SK-N-SH (cell line): ENCODE results near the gene ATG2A.

Source experiments
- EZH2phosphoT487 ChIP-seq: fragments of 200-600 bp; sonication (generic); IDR thresholded peaks from 2 replicates; pipeline ENCODE4 v1.6.1; 2017; ENCODE audit warnings: low read depth, mixed run types, mild to moderate bottlenecking, antibody characterized with exemption, moderate library complexity, borderline replicate concordance
- JUND ChIP-seq: IDR thresholded peaks from 2 replicates; pipeline ENCODE4 v1.4.0; 2012
- RCOR1 ChIP-seq: fragments of 150-350 bp; IDR thresholded peaks from 2 replicates; pipeline ENCODE4 v1.6.1; 2017; ENCODE audit warnings: antibody characterized with exemption, low read length
- YY1 ChIP-seq: IDR thresholded peaks from 2 replicates; pipeline ENCODE4 v1.4.0; 2012; ENCODE audit warnings: low read depth, mild to moderate bottlenecking
- TF ChIP-seq, protein P1 (sequence below): IDR thresholded peaks from 2 replicates; pipeline ENCODE4 v1.4.0; 2012; ENCODE audit warnings: low read depth
- TF ChIP-seq, protein P2 (sequence below): fragments of 200-600 bp; sonication (generic); IDR thresholded peaks from 2 replicates; pipeline ENCODE4 v1.6.1; 2017; ENCODE audit warnings: antibody characterized with exemption, mild to moderate bottlenecking, moderate library complexity
- TF ChIP-seq, protein P3 (sequence below): fragments of 150-350 bp; IDR thresholded peaks from 2 replicates; pipeline ENCODE4 v1.6.1; 2017; ENCODE audit warnings: antibody characterized with exemption, low read length, low read depth, borderline replicate concordance

DNA sequence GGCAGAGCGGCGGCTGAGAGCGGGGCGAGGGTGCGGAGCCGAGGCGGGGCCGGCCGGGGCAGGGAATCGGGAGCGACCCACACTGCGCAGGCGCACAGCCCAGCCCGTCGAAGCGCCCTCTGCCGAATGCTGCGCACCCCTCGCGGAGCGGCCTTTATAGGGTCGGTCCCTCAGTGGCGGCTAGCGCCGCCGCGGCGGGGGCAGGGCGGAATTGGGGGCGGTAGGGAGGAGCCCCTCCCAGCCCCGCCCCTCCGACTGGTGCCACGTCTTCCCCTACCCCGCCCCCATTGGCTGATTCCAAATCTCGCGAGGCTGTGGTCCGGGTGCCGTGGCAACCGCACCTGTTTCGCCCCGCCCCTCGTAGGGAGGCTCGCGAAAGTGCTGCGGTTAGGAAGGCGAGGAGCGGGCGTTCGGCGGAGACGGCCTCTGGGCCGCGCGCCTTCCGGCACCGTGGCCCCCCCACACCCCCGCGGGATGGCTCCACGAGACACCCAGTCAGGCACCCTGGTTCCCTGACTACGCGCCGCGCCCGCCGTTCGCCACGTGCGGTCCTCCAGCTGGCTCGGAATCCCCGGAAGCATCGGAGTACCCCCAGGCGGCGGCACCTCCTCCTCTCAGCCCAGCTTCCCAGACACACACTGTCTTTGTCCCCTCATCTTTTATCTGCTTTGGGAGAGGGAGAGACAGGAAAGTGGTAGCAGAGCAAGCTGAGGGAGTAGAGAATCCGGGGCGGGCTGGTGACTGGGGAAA lies 38.3 kb downstream of the ATG2A start, which contains the start of gene EHD1:
- TF ChIP-seq, protein P1, sequence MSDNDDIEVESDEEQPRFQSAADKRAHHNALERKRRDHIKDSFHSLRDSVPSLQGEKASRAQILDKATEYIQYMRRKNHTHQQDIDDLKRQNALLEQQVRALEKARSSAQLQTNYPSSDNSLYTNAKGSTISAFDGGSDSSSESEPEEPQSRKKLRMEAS: no peak; the same call in 1 of the 2 replicates
- TF ChIP-seq, protein P2, sequence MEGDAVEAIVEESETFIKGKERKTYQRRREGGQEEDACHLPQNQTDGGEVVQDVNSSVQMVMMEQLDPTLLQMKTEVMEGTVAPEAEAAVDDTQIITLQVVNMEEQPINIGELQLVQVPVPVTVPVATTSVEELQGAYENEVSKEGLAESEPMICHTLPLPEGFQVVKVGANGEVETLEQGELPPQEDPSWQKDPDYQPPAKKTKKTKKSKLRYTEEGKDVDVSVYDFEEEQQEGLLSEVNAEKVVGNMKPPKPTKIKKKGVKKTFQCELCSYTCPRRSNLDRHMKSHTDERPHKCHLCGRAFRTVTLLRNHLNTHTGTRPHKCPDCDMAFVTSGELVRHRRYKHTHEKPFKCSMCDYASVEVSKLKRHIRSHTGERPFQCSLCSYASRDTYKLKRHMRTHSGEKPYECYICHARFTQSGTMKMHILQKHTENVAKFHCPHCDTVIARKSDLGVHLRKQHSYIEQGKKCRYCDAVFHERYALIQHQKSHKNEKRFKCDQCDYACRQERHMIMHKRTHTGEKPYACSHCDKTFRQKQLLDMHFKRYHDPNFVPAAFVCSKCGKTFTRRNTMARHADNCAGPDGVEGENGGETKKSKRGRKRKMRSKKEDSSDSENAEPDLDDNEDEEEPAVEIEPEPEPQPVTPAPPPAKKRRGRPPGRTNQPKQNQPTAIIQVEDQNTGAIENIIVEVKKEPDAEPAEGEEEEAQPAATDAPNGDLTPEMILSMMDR: peak; percentile 49
- TF ChIP-seq JUND (no peak), EZH2phosphoT487 (no peak), RCOR1 (peak; percentile 35; the same call in 1 of the 2 replicates), YY1 (no peak)
- TF ChIP-seq, protein P3, sequence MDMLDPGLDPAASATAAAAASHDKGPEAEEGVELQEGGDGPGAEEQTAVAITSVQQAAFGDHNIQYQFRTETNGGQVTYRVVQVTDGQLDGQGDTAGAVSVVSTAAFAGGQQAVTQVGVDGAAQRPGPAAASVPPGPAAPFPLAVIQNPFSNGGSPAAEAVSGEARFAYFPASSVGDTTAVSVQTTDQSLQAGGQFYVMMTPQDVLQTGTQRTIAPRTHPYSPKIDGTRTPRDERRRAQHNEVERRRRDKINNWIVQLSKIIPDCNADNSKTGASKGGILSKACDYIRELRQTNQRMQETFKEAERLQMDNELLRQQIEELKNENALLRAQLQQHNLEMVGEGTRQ: no peak
